ENCODE results near the gene CAPN10.

CAPN10 gene

GRCh38 chr2:240590681-240591111 is 4.2 kb downstream of the CAPN10 start:
- DNase-seq: no peak

GRCh38 chr2:240591226-240591625 is 4.7 kb downstream of the CAPN10 start:
- DNase-seq: no peak

- DNase-seq: no peak
Measured at GRCh38 chr2:240591784-240592183, 5.2 kb downstream of the CAPN10 start.

GRCh38 chr2:240593026-240593702 is 6.6 kb downstream of the CAPN10 start:
- no peak for DNase-seq

- DNase-seq: no peak
Measured at GRCh38 chr2:240593703-240594451, 7.3 kb downstream of the CAPN10 start.

GRCh38 chr2:240594511-240595380 is 8.2 kb downstream of the CAPN10 start:
- DNase-seq: no peak

GRCh38 chr2:240595381-240596079 is 9.0 kb downstream of the CAPN10 start:
- DNase-seq: peak; percentile 46

GRCh38 chr2:240596080-240596460 is 9.5 kb downstream of the CAPN10 start:
- DNase-seq: no peak

- DNase-seq: no peak
Measured at GRCh38 chr2:240596491-240596931, 10.0 kb downstream of the CAPN10 start.

GRCh38 chr2:240597054-240597418 is 10.5 kb downstream of the CAPN10 start:
- no peak for DNase-seq

GRCh38 chr2:240597419-240598181 is 11.1 kb downstream of the CAPN10 start:
- no peak for DNase-seq

GRCh38 chr2:240598311-240598911 is 11.9 kb downstream of the CAPN10 start:
- DNase-seq: no peak

- no peak for DNase-seq
Measured at GRCh38 chr2:240599141-240599583, 12.6 kb downstream of the CAPN10 start.

- DNase-seq: no peak
Measured at GRCh38 chr2:240600451-240600961, 14.0 kb downstream of the CAPN10 start.

- no peak for DNase-seq
Measured at GRCh38 chr2:240601061-240601830, 14.7 kb downstream of the CAPN10 start.

GRCh38 chr2:240601831-240602160 is 15.3 kb downstream of the CAPN10 start:
- DNase-seq: no peak

- no peak for DNase-seq
Measured at GRCh38 chr2:240602266-240603050, 15.9 kb downstream of the CAPN10 start.

GRCh38 chr2:240603081-240603835 is 16.7 kb downstream of the CAPN10 start:
- DNase-seq: no peak

GRCh38 chr2:240603846-240604245 is 17.3 kb downstream of the CAPN10 start:
- DNase-seq: no peak

All from DMS53 (cell line).